Stimulated activated CD8-positive, alpha-beta memory T cell treated with anti-CD3 and anti-CD28 coated beads, Interleukin-12 subunit alpha, Interleukin-12 subunit beta, amount 100 ng/mL, for 24 hours (primary cell): ENCODE results near the gene ADGRL4.
"Not testable (repeated sequence)": the region's sequence is repeated elsewhere in the genome, so short reads cannot be mapped to it uniquely, and the experiment has no call there.

ENCODE experiments used
- DNase-seq: peaks from one replicate; pipeline ENCODE4 v3.0.0-alpha.2; 2020; ENCODE audit errors: extremely low read depth

The ADGRL4 gene

GRCh38 chr1:78916986-78917385, 89.5 kb downstream of the ADGRL4 start:
- DNase-seq = no peak

- no peak for DNase-seq
These were observed 92.6 kb downstream of the ADGRL4 start for GRCh38 chr1:78913950-78914349.

GRCh38 chr1:78911956-78912880, 94.3 kb downstream of the ADGRL4 start:
- DNase-seq = no peak

GRCh38 chr1:78902641-78903040, 103.9 kb downstream of the ADGRL4 start:
- DNase-seq = no peak

- DNase-seq = no peak
These were observed 111.7 kb downstream of the ADGRL4 start for GRCh38 chr1:78894811-78895210.

- no peak for DNase-seq
These were observed 114.2 kb downstream of the ADGRL4 start for GRCh38 chr1:78892260-78892840.

GRCh38 chr1:78887458-78887857, 119.1 kb downstream of the ADGRL4 start:
- DNase-seq = no peak

GRCh38 chr1:78884685-78885452, 121.7 kb downstream of the ADGRL4 start:
- no peak for DNase-seq

GRCh38 chr1:78880223-78880622, 126.3 kb downstream of the ADGRL4 start:
- no peak for DNase-seq

GRCh38 chr1:78875986-78876385, 130.5 kb downstream of the ADGRL4 start:
- DNase-seq = not testable (repeated sequence)

- DNase-seq = not testable (repeated sequence)
These were observed 133.7 kb downstream of the ADGRL4 start for GRCh38 chr1:78872801-78873200.

- DNase-seq = no peak
These were observed 135.3 kb downstream of the ADGRL4 start for GRCh38 chr1:78871249-78871648.

- no peak for DNase-seq
These were observed 137.4 kb downstream of the ADGRL4 start for GRCh38 chr1:78869136-78869535.

GRCh38 chr1:78864175-78864574, 142.4 kb downstream of the ADGRL4 start:
- DNase-seq = no peak

- no peak for DNase-seq
These were observed 150.4 kb downstream of the ADGRL4 start for GRCh38 chr1:78856096-78856495.

GRCh38 chr1:78855258-78855657, 151.3 kb downstream of the ADGRL4 start:
- no peak for DNase-seq

GRCh38 chr1:78854556-78854955, 152.0 kb downstream of the ADGRL4 start:
- no peak for DNase-seq

- DNase-seq = no peak
These were observed 163.0 kb downstream of the ADGRL4 start for GRCh38 chr1:78843546-78843945.

GRCh38 chr1:78843111-78843510, 163.4 kb downstream of the ADGRL4 start:
- DNase-seq = no peak

- no peak for DNase-seq
These were observed 165.9 kb downstream of the ADGRL4 start for GRCh38 chr1:78840453-78841271.
